22Rv1 (cell line): ENCODE results near the gene CHMP2A.

Experiments
- ZFX ChIP-seq: fragments of 450-650 bp; IDR thresholded peaks from 2 replicates; pipeline ENCODE4 v1.6.1; 2017; ENCODE audit warnings: antibody characterized with exemption, borderline replicate concordance
- TF ChIP-seq, protein P1 (sequence below): fragments of 450-650 bp; IDR thresholded peaks from 2 replicates; pipeline ENCODE4 v1.5.1; 2017; ENCODE audit warnings: mild to moderate bottlenecking

GRCh38 chr19:58550362-58551122 is 4.4 kb downstream of the CHMP2A start:
- TF ChIP-seq, protein P1, sequence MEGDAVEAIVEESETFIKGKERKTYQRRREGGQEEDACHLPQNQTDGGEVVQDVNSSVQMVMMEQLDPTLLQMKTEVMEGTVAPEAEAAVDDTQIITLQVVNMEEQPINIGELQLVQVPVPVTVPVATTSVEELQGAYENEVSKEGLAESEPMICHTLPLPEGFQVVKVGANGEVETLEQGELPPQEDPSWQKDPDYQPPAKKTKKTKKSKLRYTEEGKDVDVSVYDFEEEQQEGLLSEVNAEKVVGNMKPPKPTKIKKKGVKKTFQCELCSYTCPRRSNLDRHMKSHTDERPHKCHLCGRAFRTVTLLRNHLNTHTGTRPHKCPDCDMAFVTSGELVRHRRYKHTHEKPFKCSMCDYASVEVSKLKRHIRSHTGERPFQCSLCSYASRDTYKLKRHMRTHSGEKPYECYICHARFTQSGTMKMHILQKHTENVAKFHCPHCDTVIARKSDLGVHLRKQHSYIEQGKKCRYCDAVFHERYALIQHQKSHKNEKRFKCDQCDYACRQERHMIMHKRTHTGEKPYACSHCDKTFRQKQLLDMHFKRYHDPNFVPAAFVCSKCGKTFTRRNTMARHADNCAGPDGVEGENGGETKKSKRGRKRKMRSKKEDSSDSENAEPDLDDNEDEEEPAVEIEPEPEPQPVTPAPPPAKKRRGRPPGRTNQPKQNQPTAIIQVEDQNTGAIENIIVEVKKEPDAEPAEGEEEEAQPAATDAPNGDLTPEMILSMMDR, result no peak
- TF ChIP-seq ZFX, result no peak
